ENCODE data around the gene SPNS3. TPM values are rescaled to one million over a fixed set of nuclear protein-coding genes. Genes with fewer than 3 reads are reported as not detected.

The SPNS3 gene
- total and polyA plus RNA-seq, 8 donors, result 0.37 to 0.92 (median 0.54) TPM; not detected in 4

GRCh38 chr17:4513113-4514032 is 79.6 kb downstream of the SPNS3 start:
- H3K27me3 ChIP-seq, result no peaks in the 10 kb centered on the region
- no peaks in the 10 kb centered on the region for H3K9me3 ChIP-seq
- TF ChIP-seq CTCF (IDR thresholded peaks at IDR 0.05) (no peak), EP300 (IDR thresholded peaks at IDR 0.05) (no peak), POLR2AphosphoS5 (IDR thresholded peaks at IDR 0.05) (no peak), POLR2A (IDR thresholded peaks at IDR 0.05) (no peak)
- H3K4me3 ChIP-seq, result no peak overlapping the region
- peaks cover 61 to 85% (median 71%) of the 10 kb centered on the region in 4 donors for H3K4me1 ChIP-seq
- no peaks in the 10 kb centered on the region for H3K36me3 ChIP-seq
- intact Hi-C loops (cut with DNase I; ENCODE audit: low total_unique reads), result no loop called here
- peak overlapping the region; percentile 49 to 90 (median 78) for H3K27ac ChIP-seq
- no peak for DNase-seq
- 67 to 76% (median 72%) methylated on average over 9 to 24 of the region's 24 CpGs for WGBS, 5 donors

GRCh38 chr17:4514206-4514605 is 80.5 kb downstream of the SPNS3 start:
- peaks cover 59 to 85% (median 71%) of the 10 kb centered on the region in 4 donors for H3K4me1 ChIP-seq
- H3K27me3 ChIP-seq, result no peaks in the 10 kb centered on the region
- H3K36me3 ChIP-seq, result no peaks in the 10 kb centered on the region
- peak; percentile 78 to 92 for DNase-seq
- WGBS, 5 donors, result 44 to 67% (median 55%) methylated on average over 7 of the region's 7 CpGs
- TF ChIP-seq POLR2AphosphoS5 (IDR thresholded peaks at IDR 0.05) (peak in 1 of 3 donors; percentile 7), EP300 (IDR thresholded peaks at IDR 0.05) (no peak), CTCF (IDR thresholded peaks at IDR 0.05) (no peak), POLR2A (IDR thresholded peaks at IDR 0.05) (no peak)
- H3K9me3 ChIP-seq, result no peaks in the 10 kb centered on the region
- intact Hi-C loops (cut with DNase I; ENCODE audit: low total_unique reads), result no loop called here
- peak overlapping the region; percentile 49 to 90 (median 78) for H3K27ac ChIP-seq
- H3K4me3 ChIP-seq, result no peak overlapping the region

GRCh38 chr17:4514779-4515178 is 81.0 kb downstream of the SPNS3 start:
- intact Hi-C loops (cut with DNase I; ENCODE audit: low total_unique reads), result no loop called here
- Histone ChIP-seq H3K4me3 (no peak overlapping the region), H3K36me3 (no peaks in the 10 kb centered on the region), H3K27ac (peak overlapping the region; percentile 41 to 90 (median 78)), H3K9me3 (no peaks in the 10 kb centered on the region), H3K4me1 (peaks cover 59 to 85% (median 71%) of the 10 kb centered on the region in 4 donors), H3K27me3 (no peaks in the 10 kb centered on the region)
- no peak for DNase-seq
- WGBS, 5 donors, result 69 to 80% (median 71%) methylated on average over 7 to 11 of the region's 11 CpGs
- no peak for TF ChIP-seq POLR2A (IDR thresholded peaks at IDR 0.05)
- TF ChIP-seq CTCF (IDR thresholded peaks at IDR 0.05), result no peak
- TF ChIP-seq EP300 (IDR thresholded peaks at IDR 0.05), result no peak

GRCh38 chr17:4515501-4515900 is 81.8 kb downstream of the SPNS3 start:
- intact Hi-C loops (cut with DNase I; ENCODE audit: low total_unique reads), result no loop called here
- H3K27ac ChIP-seq, result peak overlapping the region; percentile 41 to 90 (median 78)
- no peak overlapping the region for H3K4me3 ChIP-seq
- H3K4me1 ChIP-seq, result peaks cover 61 to 85% (median 73%) of the 10 kb centered on the region in 4 donors
- DNase-seq, result peak in 1 of 2 donors; percentile 94
- peak in 2 of 3 donors; percentile 71 for TF ChIP-seq POLR2AphosphoS5 (IDR thresholded peaks at IDR 0.05)
- TF ChIP-seq EP300 (IDR thresholded peaks at IDR 0.05), result no peak
- no peak for TF ChIP-seq POLR2A (IDR thresholded peaks at IDR 0.05)
- WGBS, 5 donors, result 0 to 90% (median 43%) methylated on average over 3 to 5 of the region's 5 CpGs
- no peaks in the 10 kb centered on the region for H3K36me3 ChIP-seq
- H3K9me3 ChIP-seq, result no peaks in the 10 kb centered on the region
- no peaks in the 10 kb centered on the region for H3K27me3 ChIP-seq
